Limb (tissue), 2 donors: ENCODE measurements around the gene DNAJB6.

Source experiments
- DNase-seq, 2 donors: peaks; one replicate each; pipeline ENCODE4 v3.0.0-alpha.2; 2016; ENCODE audit errors: extremely low spot score in 2 of 2

DNAJB6 gene

GRCh38 chr7:157394246-157395191 is 57.7 kb downstream of the DNAJB6 start:
- DNase-seq, result no peak

- no peak for DNase-seq
Observed at GRCh38 chr7:157395206-157395605, 58.4 kb downstream of the DNAJB6 start.

GRCh38 chr7:157396316-157397035 is 59.7 kb downstream of the DNAJB6 start:
- DNase-seq, result no peak

GRCh38 chr7:157397036-157397720 is 60.4 kb downstream of the DNAJB6 start:
- DNase-seq, result no peak

GRCh38 chr7:157397731-157398691 is 61.2 kb downstream of the DNAJB6 start:
- DNase-seq, result peak in 1 of 2 donors; percentile 59

- DNase-seq, result no peak
Observed at GRCh38 chr7:157399086-157399687, 62.4 kb downstream of the DNAJB6 start.

- no peak for DNase-seq
Observed at GRCh38 chr7:157400171-157400860, 63.5 kb downstream of the DNAJB6 start.

- no peak for DNase-seq
Observed at GRCh38 chr7:157401567-157402387, 65.0 kb downstream of the DNAJB6 start.

- no peak for DNase-seq
Observed at GRCh38 chr7:157402388-157402703, 65.5 kb downstream of the DNAJB6 start.

GRCh38 chr7:157402911-157403534 is 66.2 kb downstream of the DNAJB6 start:
- DNase-seq, result no peak

GRCh38 chr7:157403646-157404401 is 67.0 kb downstream of the DNAJB6 start:
- DNase-seq, result no peak

GRCh38 chr7:157404845-157405481 is 68.2 kb downstream of the DNAJB6 start:
- no peak for DNase-seq

- no peak for DNase-seq
Observed at GRCh38 chr7:157405501-157405900, 68.7 kb downstream of the DNAJB6 start.

- peak in 1 of 2 donors; percentile 27 for DNase-seq
Observed at GRCh38 chr7:157405914-157406810, 69.4 kb downstream of the DNAJB6 start.

GRCh38 chr7:157406971-157407370 is 70.2 kb downstream of the DNAJB6 start:
- no peak for DNase-seq

GRCh38 chr7:157407512-157408257 is 70.9 kb downstream of the DNAJB6 start:
- DNase-seq, result no peak
